ENCODE data around the gene AGAP3. TPM values are rescaled to one million over a fixed set of nuclear protein-coding genes. Genes with fewer than 3 reads are reported as not detected.

The AGAP3 gene
- total RNA-seq, 1 donor from 2014 or later = 77.8 TPM

DNA sequence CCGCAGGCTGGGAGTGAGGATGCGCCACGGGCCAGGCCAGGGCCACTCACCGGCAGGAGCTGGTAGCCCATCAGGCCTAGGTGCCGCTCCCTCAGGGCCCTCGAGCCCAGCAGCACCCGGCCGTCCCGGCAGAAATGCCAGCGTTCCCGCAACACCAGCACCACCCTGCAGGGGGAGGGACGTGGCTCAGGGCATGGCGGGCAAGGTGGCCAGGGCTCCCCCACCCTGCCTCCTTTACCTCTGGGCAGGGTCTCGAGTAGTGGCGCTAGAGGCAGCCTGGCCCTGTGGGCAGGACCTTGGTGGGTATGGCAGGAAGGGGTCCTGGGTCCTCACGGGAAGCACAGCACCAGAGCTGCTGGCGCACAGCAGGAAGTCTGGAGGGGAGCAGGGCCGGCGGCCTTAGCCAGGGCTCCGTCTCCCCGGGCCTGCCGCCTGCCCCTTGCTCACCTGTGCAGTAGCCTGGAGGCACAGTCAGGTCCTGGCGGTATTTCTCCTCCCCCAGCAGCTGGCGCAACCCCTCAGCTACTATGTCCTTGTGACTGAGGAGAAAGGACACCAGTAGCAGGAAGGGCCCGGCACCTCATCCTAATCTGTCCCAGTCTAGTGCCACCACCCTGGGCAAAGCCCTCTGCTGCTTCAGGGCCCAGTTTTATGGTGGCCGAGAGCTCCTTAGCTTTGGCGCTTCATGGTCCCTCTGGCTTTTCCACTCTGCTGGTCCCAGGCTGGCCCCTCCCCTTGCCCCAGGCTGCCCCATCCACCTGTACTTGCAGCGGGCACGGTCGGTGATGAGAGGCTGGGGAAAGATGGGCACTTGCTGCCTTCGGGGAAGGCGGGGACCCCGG is 9.2 kb upstream of the AGAP3 start:
- Mint-ChIP-seq H3K27ac (ENCODE audit: unreplicated experiment) (peak overlapping the region; percentile 76), H3K9me3 (ENCODE audit: low read depth) (no peaks in the 10 kb centered on the region), H3K36me3 (ENCODE audit: low read depth) (peaks cover 12% of the 10 kb centered on the region), H3K27me3 (ENCODE audit: low read depth) (no peaks in the 10 kb centered on the region), H3K4me1 (ENCODE audit: low read depth) (peaks cover 36% of the 10 kb centered on the region), H3K4me3 (ENCODE audit: unreplicated experiment) (no peak overlapping the region)
- no peak for DNase-seq (ENCODE audit: low spot score)
- TF ChIP-seq, protein P1, sequence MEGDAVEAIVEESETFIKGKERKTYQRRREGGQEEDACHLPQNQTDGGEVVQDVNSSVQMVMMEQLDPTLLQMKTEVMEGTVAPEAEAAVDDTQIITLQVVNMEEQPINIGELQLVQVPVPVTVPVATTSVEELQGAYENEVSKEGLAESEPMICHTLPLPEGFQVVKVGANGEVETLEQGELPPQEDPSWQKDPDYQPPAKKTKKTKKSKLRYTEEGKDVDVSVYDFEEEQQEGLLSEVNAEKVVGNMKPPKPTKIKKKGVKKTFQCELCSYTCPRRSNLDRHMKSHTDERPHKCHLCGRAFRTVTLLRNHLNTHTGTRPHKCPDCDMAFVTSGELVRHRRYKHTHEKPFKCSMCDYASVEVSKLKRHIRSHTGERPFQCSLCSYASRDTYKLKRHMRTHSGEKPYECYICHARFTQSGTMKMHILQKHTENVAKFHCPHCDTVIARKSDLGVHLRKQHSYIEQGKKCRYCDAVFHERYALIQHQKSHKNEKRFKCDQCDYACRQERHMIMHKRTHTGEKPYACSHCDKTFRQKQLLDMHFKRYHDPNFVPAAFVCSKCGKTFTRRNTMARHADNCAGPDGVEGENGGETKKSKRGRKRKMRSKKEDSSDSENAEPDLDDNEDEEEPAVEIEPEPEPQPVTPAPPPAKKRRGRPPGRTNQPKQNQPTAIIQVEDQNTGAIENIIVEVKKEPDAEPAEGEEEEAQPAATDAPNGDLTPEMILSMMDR (IDR thresholded peaks at IDR 0.05) = peak; percentile 66

GRCh38 chr7:151077705-151078232 is 8.5 kb upstream of the AGAP3 start:
- Mint-ChIP-seq H3K27ac (ENCODE audit: unreplicated experiment) (peak overlapping the region; percentile 97), H3K4me1 (ENCODE audit: low read depth) (peaks cover 42% of the 10 kb centered on the region), H3K36me3 (ENCODE audit: low read depth) (peaks cover 10% of the 10 kb centered on the region), H3K9me3 (ENCODE audit: low read depth) (no peaks in the 10 kb centered on the region), H3K4me3 (ENCODE audit: unreplicated experiment) (no peak overlapping the region), H3K27me3 (ENCODE audit: low read depth) (no peaks in the 10 kb centered on the region)
- DNase-seq (ENCODE audit: low spot score) = no peak
- TF ChIP-seq, protein P1 (IDR thresholded peaks at IDR 0.05) = no peak

GRCh38 chr7:151078233-151079040 is 7.8 kb upstream of the AGAP3 start:
- no peaks in the 10 kb centered on the region for H3K27me3 Mint-ChIP-seq (ENCODE audit: low read depth)
- H3K9me3 Mint-ChIP-seq (ENCODE audit: low read depth) = no peaks in the 10 kb centered on the region
- TF ChIP-seq, protein P1 (IDR thresholded peaks at IDR 0.05) = no peak
- peak overlapping the region; percentile 97 for H3K27ac Mint-ChIP-seq (ENCODE audit: unreplicated experiment)
- peaks cover 10% of the 10 kb centered on the region for H3K36me3 Mint-ChIP-seq (ENCODE audit: low read depth)
- H3K4me3 Mint-ChIP-seq (ENCODE audit: unreplicated experiment) = peak overlapping the region; percentile 87
- peaks cover 46% of the 10 kb centered on the region for H3K4me1 Mint-ChIP-seq (ENCODE audit: low read depth)
- no peak for DNase-seq (ENCODE audit: low spot score)

DNA sequence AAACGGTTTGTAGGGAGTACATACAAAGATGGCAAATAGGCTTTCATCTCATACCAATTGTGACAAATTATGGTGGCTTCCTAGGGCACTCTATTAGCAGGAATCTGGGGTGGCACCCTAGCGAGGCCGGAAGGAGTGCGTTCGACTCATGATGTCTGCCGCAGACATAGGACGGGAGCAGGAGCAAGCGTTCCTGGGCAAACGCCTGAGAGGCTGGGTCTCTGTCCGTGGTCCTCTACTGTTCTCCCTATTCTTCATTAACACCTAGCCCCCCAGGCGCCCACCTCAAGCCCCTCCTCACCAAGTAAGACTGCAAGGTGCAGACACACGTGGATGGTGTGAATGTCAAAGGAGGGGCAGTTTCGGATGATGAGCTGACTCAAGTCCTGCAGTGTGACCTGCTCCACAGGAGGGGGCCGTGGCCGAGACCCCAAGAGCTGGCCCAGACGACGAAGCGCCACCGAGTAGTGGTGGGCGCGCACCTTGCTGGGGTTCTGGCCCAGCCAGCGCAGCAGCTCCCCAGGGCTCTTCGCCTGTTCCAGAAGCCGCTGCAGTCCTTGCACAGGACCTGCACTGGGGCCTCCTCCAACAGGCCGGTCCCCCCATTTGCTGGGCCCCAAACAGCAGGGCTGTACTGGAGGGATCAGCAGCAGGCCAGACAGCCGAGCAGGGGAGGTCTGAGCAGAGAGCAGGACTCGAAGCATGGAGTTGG is 6.9 kb upstream of the AGAP3 start:
- Mint-ChIP-seq H3K36me3 (ENCODE audit: low read depth) (peaks cover 9% of the 10 kb centered on the region), H3K4me3 (ENCODE audit: unreplicated experiment) (peak overlapping the region; percentile 87), H3K9me3 (ENCODE audit: low read depth) (no peaks in the 10 kb centered on the region), H3K27ac (ENCODE audit: unreplicated experiment) (peak overlapping the region; percentile 97), H3K4me1 (ENCODE audit: low read depth) (peaks cover 46% of the 10 kb centered on the region), H3K27me3 (ENCODE audit: low read depth) (no peaks in the 10 kb centered on the region)
- TF ChIP-seq, protein P1 (IDR thresholded peaks at IDR 0.05) = no peak
- no peak for DNase-seq (ENCODE audit: low spot score)

All from chondrocyte (in vitro differentiated cells).